ENCODE measurements around the gene PHYH.

Gene PHYH

DNA sequence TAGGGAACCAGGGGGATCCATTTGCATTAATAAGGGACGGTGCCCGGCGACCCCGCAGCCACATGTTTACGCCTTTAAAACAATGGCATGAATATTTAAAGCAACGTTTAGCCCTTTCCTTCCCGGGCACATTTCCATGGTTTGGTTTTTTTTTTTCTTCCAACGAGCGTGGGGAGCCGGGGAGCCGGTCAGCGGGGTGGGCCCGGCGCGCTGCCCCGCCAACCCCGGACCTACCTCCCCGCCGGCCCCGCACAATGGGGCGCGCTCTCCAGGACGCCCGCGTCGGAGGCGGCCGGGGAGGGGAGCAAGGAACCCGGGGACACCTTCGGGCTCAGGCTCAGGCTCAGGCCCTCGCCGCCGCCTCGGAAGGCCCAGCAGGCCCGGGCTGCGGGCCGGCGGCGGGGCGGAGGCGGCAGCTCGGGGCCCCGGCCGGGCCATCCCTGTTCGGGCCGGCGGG lies 47.2 kb upstream of the PHYH start:
- Histone ChIP-seq H3F3A (ENCODE audit: insufficient read depth) (0 out of 2 replicates have a peak, but pooled peaks cover 4% of the 10 kb centered on the region), H3K36me3 (ENCODE audit: low read length) (no peaks in the 10 kb centered on the region), H3K27me3 (ENCODE audit: low read length) (no peaks in the 10 kb centered on the region), H4K20me1 (ENCODE audit: low read depth, low read length) (no peaks in the 10 kb centered on the region), H3K9me2 (replicated peaks; ENCODE audit: insufficient read depth, low read length) (no peaks in the 10 kb centered on the region), H3K4me3 (ENCODE audit: insufficient read depth, low read length, poor library complexity, severe bottlenecking) (peak overlapping the region; percentile 63), H3K4me2 (ENCODE audit: low read depth, low read length, poor library complexity, severe bottlenecking) (peak overlapping the region; percentile 96), H3K27ac (ENCODE audit: low read depth, low read length) (peak overlapping the region; percentile 69), H3K79me2 (ENCODE audit: insufficient read depth, low read length) (peaks cover 49% of the 10 kb centered on the region), H2AFZ (ENCODE audit: low read depth, low read length, severe bottlenecking) (no peak overlapping the region), H3K9me3 (ENCODE audit: insufficient read depth, low read length) (no peaks in the 10 kb centered on the region), H3K9ac (ENCODE audit: low read length) (peak overlapping the region; percentile 96)
- TF ChIP-seq EZH2phosphoT487 (conservative IDR thresholded peaks at IDR 0.05; ENCODE audit: low read length), result no peak
- TF ChIP-seq, protein P1, sequence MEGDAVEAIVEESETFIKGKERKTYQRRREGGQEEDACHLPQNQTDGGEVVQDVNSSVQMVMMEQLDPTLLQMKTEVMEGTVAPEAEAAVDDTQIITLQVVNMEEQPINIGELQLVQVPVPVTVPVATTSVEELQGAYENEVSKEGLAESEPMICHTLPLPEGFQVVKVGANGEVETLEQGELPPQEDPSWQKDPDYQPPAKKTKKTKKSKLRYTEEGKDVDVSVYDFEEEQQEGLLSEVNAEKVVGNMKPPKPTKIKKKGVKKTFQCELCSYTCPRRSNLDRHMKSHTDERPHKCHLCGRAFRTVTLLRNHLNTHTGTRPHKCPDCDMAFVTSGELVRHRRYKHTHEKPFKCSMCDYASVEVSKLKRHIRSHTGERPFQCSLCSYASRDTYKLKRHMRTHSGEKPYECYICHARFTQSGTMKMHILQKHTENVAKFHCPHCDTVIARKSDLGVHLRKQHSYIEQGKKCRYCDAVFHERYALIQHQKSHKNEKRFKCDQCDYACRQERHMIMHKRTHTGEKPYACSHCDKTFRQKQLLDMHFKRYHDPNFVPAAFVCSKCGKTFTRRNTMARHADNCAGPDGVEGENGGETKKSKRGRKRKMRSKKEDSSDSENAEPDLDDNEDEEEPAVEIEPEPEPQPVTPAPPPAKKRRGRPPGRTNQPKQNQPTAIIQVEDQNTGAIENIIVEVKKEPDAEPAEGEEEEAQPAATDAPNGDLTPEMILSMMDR (IDR thresholded peaks at IDR 0.05; ENCODE audit: insufficient read depth, low read length, poor library complexity, severe bottlenecking), result no peak

DNA sequence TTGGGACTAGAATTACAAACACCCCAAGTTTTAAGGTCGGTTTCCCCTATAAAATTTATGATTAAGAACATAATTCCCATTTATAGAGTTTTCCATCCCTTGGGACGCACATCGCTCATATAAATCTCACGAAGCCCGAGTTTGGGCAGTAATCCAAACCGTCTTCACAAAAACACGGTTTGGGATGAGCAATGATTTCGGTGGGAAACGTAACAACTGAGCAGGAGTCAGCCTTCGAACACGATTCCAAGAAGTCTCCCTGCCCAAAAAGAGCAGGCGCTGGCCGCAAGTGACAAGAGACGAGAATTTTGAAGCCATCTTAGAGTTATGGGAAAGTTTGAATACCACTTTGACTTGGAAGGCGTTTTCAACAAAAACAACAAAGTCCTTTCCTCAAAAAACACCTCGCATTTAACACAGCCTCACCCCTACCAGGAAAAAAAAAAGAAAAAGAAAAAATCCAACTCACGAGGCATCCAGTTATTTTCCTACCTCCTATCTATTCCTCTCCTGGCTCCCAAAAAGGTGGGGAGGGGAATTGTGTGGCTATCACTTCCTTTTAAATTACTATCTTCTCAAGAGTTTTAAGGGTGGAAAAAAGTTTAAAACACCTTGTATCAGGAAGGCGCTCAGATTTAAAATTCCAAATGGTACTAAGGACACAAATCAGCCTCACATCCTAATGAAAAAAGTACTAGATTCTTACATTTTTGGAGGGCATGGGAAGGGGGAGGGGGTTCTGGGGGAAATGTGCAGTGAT lies 46.6 kb upstream of the PHYH start:
- Histone ChIP-seq H3K27ac (ENCODE audit: low read depth, low read length) (peak overlapping the region; percentile 69; the same call in 1 of the 2 replicates), H3F3A (ENCODE audit: insufficient read depth) (peaks cover 7% of the 10 kb centered on the region; the same call in 1 of the 2 replicates), H3K9me3 (ENCODE audit: insufficient read depth, low read length) (no peaks in the 10 kb centered on the region), H3K79me2 (ENCODE audit: insufficient read depth, low read length) (peaks cover 51% of the 10 kb centered on the region), H3K9me2 (replicated peaks; ENCODE audit: insufficient read depth, low read length) (no peaks in the 10 kb centered on the region), H3K9ac (ENCODE audit: low read length) (peak overlapping the region; percentile 96), H3K4me3 (ENCODE audit: insufficient read depth, low read length, poor library complexity, severe bottlenecking) (peak overlapping the region; percentile 63), H2AFZ (ENCODE audit: low read depth, low read length, severe bottlenecking) (no peak overlapping the region), H4K20me1 (ENCODE audit: low read depth, low read length) (no peaks in the 10 kb centered on the region), H3K36me3 (ENCODE audit: low read length) (no peaks in the 10 kb centered on the region), H3K27me3 (ENCODE audit: low read length) (no peaks in the 10 kb centered on the region), H3K4me2 (ENCODE audit: low read depth, low read length, poor library complexity, severe bottlenecking) (peak overlapping the region; percentile 96)
- TF ChIP-seq EZH2phosphoT487 (conservative IDR thresholded peaks at IDR 0.05; ENCODE audit: low read length), result no peak
- TF ChIP-seq, protein P1 (IDR thresholded peaks at IDR 0.05; ENCODE audit: insufficient read depth, low read length, poor library complexity, severe bottlenecking), result no peak

DNA sequence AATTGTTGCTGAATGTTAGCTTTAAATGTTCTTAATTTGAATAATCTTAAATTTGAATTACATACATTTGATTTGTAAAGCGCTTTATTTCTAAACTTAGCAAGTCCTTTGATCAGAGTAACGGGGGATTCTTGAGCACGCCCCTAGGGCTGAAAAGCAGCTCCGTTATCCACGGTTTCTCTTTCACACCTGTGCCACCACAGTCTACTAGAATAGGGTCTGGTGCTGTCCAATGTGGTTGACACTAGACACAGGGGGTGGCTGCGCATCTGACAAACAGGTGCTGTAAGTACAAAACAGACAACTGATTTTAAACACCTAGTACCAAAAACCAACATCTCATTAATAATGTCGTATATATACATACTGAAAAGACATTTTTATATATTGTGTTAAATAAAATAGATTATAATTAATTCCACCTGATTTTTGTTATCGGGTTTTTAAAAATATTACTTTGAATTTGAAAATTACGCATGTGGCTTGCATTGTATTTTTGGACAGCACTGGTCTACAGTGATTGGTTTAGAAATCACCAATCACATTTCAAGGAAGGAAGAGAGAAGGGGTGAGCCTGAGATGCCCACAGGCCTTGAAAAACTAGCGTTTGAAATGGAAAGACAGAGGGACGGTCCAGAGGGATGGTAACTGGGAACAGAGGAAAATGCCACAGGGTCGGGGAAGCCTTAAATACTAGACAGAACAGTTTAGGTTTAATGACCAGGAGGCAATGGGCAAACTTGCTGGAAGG lies 40.9 kb upstream of the PHYH start:
- Histone ChIP-seq H2AFZ (ENCODE audit: low read depth, low read length, severe bottlenecking) (no peak overlapping the region), H3K4me2 (ENCODE audit: low read depth, low read length, poor library complexity, severe bottlenecking) (peak overlapping the region; percentile 84), H3K9ac (ENCODE audit: low read length) (peak overlapping the region; percentile 35), H3K9me3 (ENCODE audit: insufficient read depth, low read length) (no peaks in the 10 kb centered on the region), H4K20me1 (ENCODE audit: low read depth, low read length) (no peaks in the 10 kb centered on the region), H3K4me3 (ENCODE audit: insufficient read depth, low read length, poor library complexity, severe bottlenecking) (peak overlapping the region; percentile 47), H3K9me2 (replicated peaks; ENCODE audit: insufficient read depth, low read length) (no peaks in the 10 kb centered on the region), H3K79me2 (ENCODE audit: insufficient read depth, low read length) (peaks cover 74% of the 10 kb centered on the region), H3K27ac (ENCODE audit: low read depth, low read length) (peak overlapping the region; percentile 89), H3F3A (ENCODE audit: insufficient read depth) (peaks cover 18% of the 10 kb centered on the region), H3K27me3 (ENCODE audit: low read length) (no peaks in the 10 kb centered on the region), H3K36me3 (ENCODE audit: low read length) (peaks cover 5% of the 10 kb centered on the region; the same call in 1 of the 2 replicates)
- TF ChIP-seq, protein P1 (IDR thresholded peaks at IDR 0.05; ENCODE audit: insufficient read depth, low read length, poor library complexity, severe bottlenecking), result no peak
- no peak for TF ChIP-seq EZH2phosphoT487 (conservative IDR thresholded peaks at IDR 0.05; ENCODE audit: low read length)
